ENCODE data around the gene PACRG.

PACRG gene

GRCh38 chr6:163243692-163244589, 516.2 kb downstream of the PACRG start:
- DNase-seq (ENCODE audit: low read depth) = no peak

DNA sequence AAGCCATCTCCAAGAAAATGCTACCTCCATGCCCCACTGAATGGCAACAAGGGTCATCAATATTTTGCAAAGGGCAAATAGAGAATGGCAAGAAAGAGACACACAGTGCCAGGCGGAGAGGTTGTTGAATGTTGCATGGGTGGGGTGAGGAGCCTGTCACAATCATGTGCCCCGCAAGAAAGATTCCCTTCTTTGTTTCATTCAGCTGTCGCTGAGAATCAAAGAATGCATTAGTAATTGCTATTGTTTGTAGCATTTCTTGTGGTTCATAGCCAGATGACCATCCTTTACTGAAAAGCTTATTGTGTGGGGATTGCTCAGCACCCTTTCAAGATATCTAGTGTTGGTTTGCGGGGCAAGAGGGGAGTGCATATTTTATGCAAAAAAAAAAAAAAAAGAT, 520.3 kb downstream of the PACRG start:
- no peak for DNase-seq (ENCODE audit: low read depth)

DNA sequence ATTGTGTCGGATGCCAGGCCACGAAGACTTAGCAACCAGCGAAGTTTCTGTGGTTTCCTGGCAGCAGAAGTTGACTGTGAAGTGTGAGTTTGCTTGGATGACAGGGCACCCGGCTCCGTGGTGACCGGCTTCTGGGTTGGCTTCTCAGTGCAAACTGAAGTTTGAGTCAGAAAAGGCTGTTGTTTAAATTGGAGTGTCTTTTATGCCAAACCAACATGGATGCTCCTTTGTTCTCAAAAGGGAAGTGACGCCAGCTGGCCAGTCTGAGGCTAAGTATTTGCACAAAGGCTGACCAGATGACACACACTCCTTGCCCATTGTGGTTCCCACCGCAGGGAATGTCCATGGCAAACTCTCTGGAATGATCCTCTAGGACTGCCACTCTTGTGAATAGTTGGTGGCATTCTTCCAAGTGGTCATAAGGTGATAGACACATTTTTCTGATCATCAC, 521.9 kb downstream of the PACRG start:
- DNase-seq (ENCODE audit: low read depth) = no peak

DNA sequence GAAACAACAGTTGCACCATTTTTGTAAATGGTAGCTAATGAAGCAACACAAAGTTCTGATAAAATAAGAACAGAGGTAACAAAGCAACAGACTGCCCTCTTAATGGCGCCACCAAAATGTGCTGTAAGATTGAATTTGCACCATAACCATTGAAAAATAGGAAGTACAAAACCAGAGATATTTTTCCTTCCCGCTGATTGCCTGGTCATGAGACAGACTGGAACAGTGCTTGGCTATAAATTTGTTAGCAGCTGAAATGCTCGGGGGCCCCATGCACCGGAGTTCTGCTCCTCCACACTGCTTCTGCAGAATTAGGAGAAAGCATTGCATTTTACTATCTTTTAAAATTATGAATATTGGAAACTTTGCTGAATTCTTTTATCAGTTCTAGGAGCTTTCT, 522.3 kb downstream of the PACRG start:
- no peak for DNase-seq (ENCODE audit: low read depth)

DNA sequence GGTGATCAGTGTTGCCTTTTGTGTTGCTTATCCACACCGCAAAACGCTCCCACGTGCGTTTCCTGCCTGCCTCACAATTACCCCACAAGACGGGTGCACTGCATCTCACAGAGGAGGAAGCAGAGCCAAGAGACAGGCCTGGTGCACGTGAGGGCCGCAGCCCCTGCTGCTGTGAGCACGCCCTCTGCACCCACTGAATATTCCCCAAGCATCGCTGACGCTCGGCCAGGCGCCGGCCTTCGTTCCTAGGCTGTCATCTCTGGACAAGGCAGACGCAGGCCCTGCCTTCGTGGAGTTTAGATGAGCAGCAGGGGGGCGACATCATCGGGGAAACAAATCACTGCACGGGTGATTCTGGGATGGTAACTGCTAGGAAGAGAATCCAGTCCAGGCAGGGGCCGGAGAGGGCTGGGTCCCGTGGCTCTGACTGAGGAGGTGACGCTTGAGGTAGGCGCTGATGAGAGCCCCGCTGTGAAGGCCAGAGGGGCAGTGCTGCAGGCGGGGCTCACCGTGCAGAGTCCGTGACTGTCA, 524.4 kb downstream of the PACRG start:
- no peak for DNase-seq (ENCODE audit: low read depth)

GRCh38 chr6:163253556-163254213, 525.9 kb downstream of the PACRG start:
- DNase-seq (ENCODE audit: low read depth) = no peak

- DNase-seq (ENCODE audit: low read depth) = no peak
Observed at GRCh38 chr6:163254341-163254835, 526.6 kb downstream of the PACRG start.

GRCh38 chr6:163255265-163255664, 527.5 kb downstream of the PACRG start:
- no peak for DNase-seq (ENCODE audit: low read depth)

- DNase-seq (ENCODE audit: low read depth) = no peak
Observed at GRCh38 chr6:163259689-163260088, 531.9 kb downstream of the PACRG start.

DNA sequence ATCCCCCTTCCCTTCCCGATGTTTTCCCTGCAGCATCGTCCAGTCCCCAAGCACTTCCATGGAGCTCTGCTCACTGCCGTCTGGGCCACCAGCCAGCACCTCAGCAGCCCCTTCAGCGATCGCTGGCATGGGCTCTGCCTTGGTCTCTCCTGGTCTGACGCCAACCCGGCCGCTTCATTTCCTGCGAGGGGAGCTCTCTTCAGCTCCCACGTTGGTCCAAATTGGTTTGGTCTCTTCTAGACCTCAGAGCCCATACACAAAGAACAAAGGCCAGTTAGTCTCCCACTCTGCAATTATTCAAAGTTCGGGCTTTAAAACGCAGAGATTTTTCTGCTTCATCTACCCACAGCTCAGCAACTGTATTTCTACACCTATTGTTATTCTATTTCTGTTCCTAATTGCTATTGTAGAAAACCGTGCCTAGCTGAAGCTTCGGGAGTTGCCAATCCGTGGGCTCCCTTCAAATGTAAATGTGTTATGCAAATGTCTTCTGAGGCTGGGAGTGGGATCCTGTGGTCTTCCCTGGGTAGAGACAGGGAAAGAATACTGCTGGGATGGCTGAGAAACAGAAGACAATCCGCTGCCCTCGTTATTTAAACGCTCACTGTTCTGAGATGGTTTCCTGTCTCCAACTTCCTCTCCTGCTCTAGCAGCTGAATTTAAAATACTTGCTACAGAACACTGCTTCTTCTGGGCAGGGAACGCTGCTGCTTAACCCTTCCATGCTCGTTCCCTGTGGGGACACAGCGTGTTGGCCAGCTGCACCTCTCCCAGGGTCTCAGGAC, 532.5 kb downstream of the PACRG start:
- DNase-seq (ENCODE audit: low read depth) = no peak

GRCh38 chr6:163260911-163261310, 533.1 kb downstream of the PACRG start:
- no peak for DNase-seq (ENCODE audit: low read depth)

GRCh38 chr6:163261361-163261760, 533.6 kb downstream of the PACRG start:
- no peak for DNase-seq (ENCODE audit: low read depth)

DNA sequence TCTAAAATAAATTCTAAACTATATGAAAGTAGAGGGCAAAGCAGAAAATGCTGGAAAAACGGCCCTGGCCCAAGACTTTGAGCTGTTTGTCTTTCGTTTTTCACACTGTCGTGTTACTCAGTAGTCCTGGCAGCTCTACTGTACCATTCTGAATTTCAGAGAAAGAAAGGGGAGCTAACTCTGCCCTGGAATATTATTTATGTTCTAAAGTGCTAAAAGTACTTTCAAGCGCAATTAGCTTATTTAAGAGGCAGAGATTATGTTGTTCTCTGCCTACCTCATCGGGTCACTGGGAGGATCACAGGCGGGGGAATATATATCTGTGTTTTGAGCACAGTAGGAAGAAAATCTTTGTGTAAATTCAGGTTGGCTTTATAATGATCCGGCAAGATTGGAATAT, 534.3 kb downstream of the PACRG start:
- DNase-seq (ENCODE audit: low read depth) = no peak

GRCh38 chr6:163263196-163263595, 535.4 kb downstream of the PACRG start:
- no peak for DNase-seq (ENCODE audit: low read depth)

DNA sequence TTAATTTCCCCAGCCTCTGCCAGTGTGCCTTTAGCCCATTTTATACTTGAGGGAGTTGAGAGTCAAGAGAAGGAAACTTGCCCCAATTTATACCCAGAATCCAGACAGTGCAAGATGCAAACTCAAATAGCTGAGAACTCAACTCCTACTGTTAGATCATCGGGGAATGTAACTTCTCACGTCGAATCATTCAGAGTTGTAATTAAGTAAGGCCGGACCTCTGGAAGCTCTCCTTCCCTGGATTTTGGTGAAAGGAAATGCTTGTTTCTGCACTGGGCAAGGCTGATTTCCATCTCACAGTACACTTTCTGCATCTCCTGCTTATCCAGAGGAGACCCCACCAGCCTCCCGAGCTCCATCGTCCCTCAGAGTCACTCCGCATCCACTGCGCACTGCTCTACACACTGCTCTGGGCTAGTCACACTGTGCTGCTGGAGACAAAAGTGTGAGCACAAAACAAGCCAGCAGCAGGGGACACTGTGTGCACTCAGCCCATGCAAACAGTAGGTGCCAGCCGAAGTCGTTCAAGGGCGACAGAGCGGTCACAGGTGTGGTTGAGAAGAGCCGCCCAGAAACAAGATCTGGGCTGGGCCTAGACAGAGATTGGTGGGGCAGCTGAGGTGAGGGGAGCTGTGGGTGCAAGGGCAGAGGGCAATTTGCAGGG, 536.4 kb downstream of the PACRG start:
- no peak for DNase-seq (ENCODE audit: low read depth)

DNA sequence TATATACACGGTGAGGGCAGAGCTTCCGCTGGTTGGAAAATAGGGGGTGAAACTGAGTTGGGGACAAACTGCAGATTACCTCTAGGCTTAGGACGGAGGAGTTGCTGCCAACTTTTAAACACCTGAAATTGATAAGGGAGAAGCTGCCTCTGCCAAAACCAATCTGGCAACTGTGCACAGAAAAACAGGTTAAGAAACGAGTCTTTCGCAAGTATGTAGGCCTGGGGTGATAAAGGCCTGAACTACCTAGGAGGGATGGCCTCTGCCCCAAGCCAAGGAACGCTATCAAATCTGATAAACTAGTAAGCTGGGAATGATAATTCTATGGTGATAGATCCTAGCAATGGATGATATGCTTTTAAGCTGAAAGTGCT, 536.9 kb downstream of the PACRG start:
- no peak for DNase-seq (ENCODE audit: low read depth)

DNA sequence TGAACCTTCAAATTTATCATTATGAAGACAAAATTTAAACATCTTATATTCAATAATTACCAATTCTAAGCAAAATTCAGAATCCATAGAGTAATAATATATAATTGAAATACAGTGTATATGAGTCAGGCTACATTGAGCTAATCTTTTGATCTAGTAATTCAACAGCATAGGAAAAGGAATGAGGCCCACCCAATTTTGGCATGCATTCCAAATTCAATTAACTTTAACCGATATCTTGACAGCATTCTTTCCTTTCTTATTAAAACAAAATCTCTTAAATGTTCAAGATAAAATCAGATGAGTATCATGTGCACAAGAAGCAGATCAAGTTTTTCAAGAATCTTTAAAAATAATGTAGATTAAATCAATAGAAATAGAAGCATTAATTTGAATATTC, 553.9 kb downstream of the PACRG start:
- DNase-seq (ENCODE audit: low read depth) = no peak

DNA sequence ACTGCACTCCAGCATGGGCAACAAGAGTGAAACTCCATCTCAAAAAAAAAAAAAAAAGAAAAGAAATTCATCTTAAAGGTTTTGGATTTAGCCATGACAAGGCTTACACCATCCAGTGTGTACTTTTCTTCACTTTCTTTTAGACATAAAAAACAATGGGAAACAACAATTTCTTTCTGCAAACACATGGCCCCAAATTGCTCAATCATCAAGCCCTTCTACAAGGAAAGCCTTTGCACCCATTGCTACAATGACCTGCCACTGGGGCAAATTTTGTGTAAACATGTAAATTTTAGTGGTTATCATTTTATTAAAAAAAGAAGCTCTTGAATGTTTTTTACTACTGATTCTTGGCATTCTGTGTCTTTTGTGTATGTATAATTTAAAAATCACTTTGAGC, 554.9 kb downstream of the PACRG start:
- DNase-seq (ENCODE audit: low read depth) = no peak

DNA sequence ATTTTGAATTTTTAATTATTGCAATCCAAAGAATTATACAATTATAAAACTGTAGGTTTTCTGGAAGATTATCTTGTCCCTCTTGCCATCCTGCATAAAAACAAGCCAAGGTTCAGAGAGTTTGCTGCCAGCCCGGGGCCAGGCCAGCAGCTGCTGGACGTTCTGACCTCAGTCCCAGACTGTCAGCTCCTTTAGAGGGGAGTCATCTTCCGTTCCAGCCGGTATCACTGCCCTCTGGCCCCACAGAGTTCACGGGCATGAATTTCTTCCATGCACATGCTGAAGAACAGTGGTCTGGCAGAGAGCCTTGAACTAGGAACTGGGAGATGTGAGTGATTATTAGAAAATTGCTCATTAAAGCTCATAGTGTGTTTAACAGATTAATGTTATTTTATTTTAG, 556.4 kb downstream of the PACRG start:
- no peak for DNase-seq (ENCODE audit: low read depth)

DNA sequence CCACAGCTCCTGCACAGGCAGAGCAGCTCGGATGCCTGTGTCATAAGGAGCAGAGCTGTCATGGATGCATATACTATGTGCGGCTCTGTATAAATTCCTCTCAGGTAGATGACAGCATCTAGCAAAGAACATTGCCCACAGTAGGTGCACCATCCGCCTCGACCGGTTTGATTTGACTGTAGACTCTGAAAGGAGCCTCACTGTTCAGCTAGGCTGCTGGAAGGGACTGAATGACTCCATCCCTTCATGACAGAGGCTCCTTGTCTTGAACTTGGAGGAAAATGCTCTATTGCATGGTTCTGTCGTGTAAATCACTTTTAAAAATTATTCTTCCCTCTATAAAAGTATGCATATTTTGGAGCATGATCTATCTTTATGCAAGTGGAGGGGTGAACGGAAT, 557.9 kb downstream of the PACRG start:
- DNase-seq (ENCODE audit: low read depth) = no peak

DNA sequence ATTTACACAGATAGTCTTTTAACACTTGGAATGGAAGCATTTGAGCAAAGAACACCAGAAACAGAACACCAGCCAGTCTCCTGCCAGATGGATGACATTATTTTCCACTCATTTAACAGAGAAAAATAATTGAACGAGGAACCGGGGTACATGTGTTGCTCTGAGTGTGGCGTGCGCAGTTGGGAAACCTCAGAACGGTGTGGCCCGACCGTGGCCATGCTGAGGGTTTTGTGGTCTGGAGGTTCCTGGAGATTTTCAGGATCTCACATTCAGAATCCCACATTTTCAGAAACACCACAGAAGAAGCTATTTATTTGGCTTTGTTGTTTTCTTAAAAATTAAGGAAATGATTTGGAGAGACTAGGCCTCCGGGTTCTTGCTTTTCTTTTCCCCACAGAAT, 559.9 kb downstream of the PACRG start:
- DNase-seq (ENCODE audit: low read depth) = no peak

DNA sequence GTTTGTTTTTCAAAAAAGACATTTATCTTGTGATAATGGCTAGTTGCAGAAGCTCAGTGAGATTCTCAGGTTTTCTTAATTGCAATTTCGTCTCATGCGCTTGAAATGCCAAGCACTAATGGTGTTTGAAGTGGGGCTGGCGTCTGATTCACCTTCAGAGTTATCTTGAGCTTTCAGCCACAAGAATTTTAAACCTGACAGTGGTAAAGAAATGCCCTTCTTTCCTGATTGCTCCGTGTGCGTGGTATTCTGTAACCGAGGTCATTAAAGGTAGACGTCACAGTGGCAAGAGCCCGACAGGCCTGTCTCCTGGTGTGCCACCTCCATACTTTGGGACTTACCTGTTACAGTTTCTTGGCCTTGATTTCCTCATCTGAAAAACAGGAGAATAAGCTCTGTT, 560.3 kb downstream of the PACRG start:
- no peak for DNase-seq (ENCODE audit: low read depth)

Data from activated T-cell treated with anti-CD3 and anti-CD28 coated beads for 1 hour (primary cell).